ENCODE measurements around the gene COLGALT1.

The COLGALT1 gene

GRCh38 chr19:17624314-17624991 lies 69.0 kb downstream of the COLGALT1 start:
- no peak overlapping the region for H3K9ac ChIP-seq (ENCODE audit: insufficient read length, low read depth)
- H3K36me3 ChIP-seq (ENCODE audit: insufficient read depth, insufficient read length, low read length), result peaks cover 4% of the 10 kb centered on the region
- H3K27me3 ChIP-seq (ENCODE audit: insufficient read depth, insufficient read length), result no peaks in the 10 kb centered on the region
- peaks cover 11% of the 10 kb centered on the region; the same call in 1 of the 2 replicates for H3K9me3 ChIP-seq (ENCODE audit: insufficient read depth, low read length)
- H3K4me3 ChIP-seq (ENCODE audit: insufficient read length, low read depth), result no peak overlapping the region
- TF ChIP-seq ZNF274 (IDR thresholded peaks at IDR 0.05; ENCODE audit: low read depth, low read length) (no peak), SUZ12 (IDR thresholded peaks at IDR 0.05; ENCODE audit: extremely low read depth, insufficient read depth, insufficient read length) (no peak), YY1 (IDR thresholded peaks at IDR 0.05; ENCODE audit: insufficient read depth, insufficient read length) (no peak)
- H3K4me1 ChIP-seq (ENCODE audit: insufficient read depth, insufficient read length), result no peaks in the 10 kb centered on the region
- no peak for DNase-seq (ENCODE audit: low read depth, low spot score)

DNA sequence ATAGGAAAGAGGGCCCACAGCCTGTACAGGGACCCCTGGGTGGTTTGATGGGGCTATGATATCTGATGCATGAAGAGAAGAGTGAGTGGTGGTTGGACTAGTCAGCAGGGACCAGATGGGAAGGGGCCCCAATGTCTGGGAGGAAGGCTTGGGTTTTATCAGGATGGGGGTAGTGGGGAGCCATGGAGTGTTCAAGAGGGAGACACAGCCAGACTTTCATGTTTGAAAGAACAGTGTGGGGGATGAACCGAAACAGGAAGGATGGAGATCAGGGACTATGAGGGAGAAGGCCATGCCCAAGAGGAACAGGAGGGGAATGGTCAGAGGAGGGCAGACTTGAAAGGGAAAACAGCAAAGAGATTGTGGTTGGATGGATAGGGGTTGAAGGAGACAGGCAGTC lies 69.6 kb downstream of the COLGALT1 start:
- Histone ChIP-seq H3K9me3 (ENCODE audit: insufficient read depth, low read length) (peaks cover 11% of the 10 kb centered on the region; the same call in 1 of the 2 replicates), H3K36me3 (ENCODE audit: insufficient read depth, insufficient read length, low read length) (peaks cover 4% of the 10 kb centered on the region), H3K4me1 (ENCODE audit: insufficient read depth, insufficient read length) (no peaks in the 10 kb centered on the region), H3K27me3 (ENCODE audit: insufficient read depth, insufficient read length) (no peaks in the 10 kb centered on the region), H3K9ac (ENCODE audit: insufficient read length, low read depth) (no peak overlapping the region), H3K4me3 (ENCODE audit: insufficient read length, low read depth) (no peak overlapping the region)
- no peak for TF ChIP-seq SUZ12 (IDR thresholded peaks at IDR 0.05; ENCODE audit: extremely low read depth, insufficient read depth, insufficient read length)
- no peak for TF ChIP-seq ZNF274 (IDR thresholded peaks at IDR 0.05; ENCODE audit: low read depth, low read length)
- no peak for DNase-seq (ENCODE audit: low read depth, low spot score)

- H3K27me3 ChIP-seq (ENCODE audit: insufficient read depth, insufficient read length), result no peaks in the 10 kb centered on the region
- no peak overlapping the region for H3K9ac ChIP-seq (ENCODE audit: insufficient read length, low read depth)
- TF ChIP-seq SUZ12 (IDR thresholded peaks at IDR 0.05; ENCODE audit: extremely low read depth, insufficient read depth, insufficient read length), result no peak
- no peak for TF ChIP-seq ZNF274 (IDR thresholded peaks at IDR 0.05; ENCODE audit: low read depth, low read length)
- TF ChIP-seq YY1 (IDR thresholded peaks at IDR 0.05; ENCODE audit: insufficient read depth, insufficient read length), result no peak
- H3K4me1 ChIP-seq (ENCODE audit: insufficient read depth, insufficient read length), result no peaks in the 10 kb centered on the region
- H3K36me3 ChIP-seq (ENCODE audit: insufficient read depth, insufficient read length, low read length), result peaks cover 4% of the 10 kb centered on the region
- H3K4me3 ChIP-seq (ENCODE audit: insufficient read length, low read depth), result no peak overlapping the region
- no peak for DNase-seq (ENCODE audit: low read depth, low spot score)
- H3K9me3 ChIP-seq (ENCODE audit: insufficient read depth, low read length), result peaks cover 10% of the 10 kb centered on the region; the same call in 1 of the 2 replicates
Measured at GRCh38 chr19:17625980-17626379, 70.5 kb downstream of the COLGALT1 start.

- Histone ChIP-seq H3K4me1 (ENCODE audit: insufficient read depth, insufficient read length) (no peaks in the 10 kb centered on the region), H3K4me3 (ENCODE audit: insufficient read length, low read depth) (no peak overlapping the region), H3K9me3 (ENCODE audit: insufficient read depth, low read length) (peaks cover 5% of the 10 kb centered on the region; the same call in 1 of the 2 replicates), H3K36me3 (ENCODE audit: insufficient read depth, insufficient read length, low read length) (peaks cover 4% of the 10 kb centered on the region), H3K27me3 (ENCODE audit: insufficient read depth, insufficient read length) (no peaks in the 10 kb centered on the region), H3K9ac (ENCODE audit: insufficient read length, low read depth) (no peak overlapping the region)
- TF ChIP-seq SUZ12 (IDR thresholded peaks at IDR 0.05; ENCODE audit: extremely low read depth, insufficient read depth, insufficient read length) (no peak), YY1 (IDR thresholded peaks at IDR 0.05; ENCODE audit: insufficient read depth, insufficient read length) (no peak), ZNF274 (IDR thresholded peaks at IDR 0.05; ENCODE audit: low read depth, low read length) (no peak)
- no peak for DNase-seq (ENCODE audit: low read depth, low spot score)
Measured at GRCh38 chr19:17626456-17627015, 71.1 kb downstream of the COLGALT1 start.

GRCh38 chr19:17627161-17627560 lies 71.7 kb downstream of the COLGALT1 start:
- H3K27me3 ChIP-seq (ENCODE audit: insufficient read depth, insufficient read length), result no peaks in the 10 kb centered on the region
- no peak for TF ChIP-seq SUZ12 (IDR thresholded peaks at IDR 0.05; ENCODE audit: extremely low read depth, insufficient read depth, insufficient read length)
- no peak for TF ChIP-seq YY1 (IDR thresholded peaks at IDR 0.05; ENCODE audit: insufficient read depth, insufficient read length)
- peaks cover 4% of the 10 kb centered on the region for H3K36me3 ChIP-seq (ENCODE audit: insufficient read depth, insufficient read length, low read length)
- no peaks in the 10 kb centered on the region for H3K9me3 ChIP-seq (ENCODE audit: insufficient read depth, low read length)
- H3K9ac ChIP-seq (ENCODE audit: insufficient read length, low read depth), result no peak overlapping the region
- H3K4me1 ChIP-seq (ENCODE audit: insufficient read depth, insufficient read length), result no peaks in the 10 kb centered on the region
- DNase-seq (ENCODE audit: low read depth, low spot score), result no peak
- H3K4me3 ChIP-seq (ENCODE audit: insufficient read length, low read depth), result no peak overlapping the region

- no peaks in the 10 kb centered on the region for H3K9me3 ChIP-seq (ENCODE audit: insufficient read depth, low read length)
- no peak for TF ChIP-seq SUZ12 (IDR thresholded peaks at IDR 0.05; ENCODE audit: extremely low read depth, insufficient read depth, insufficient read length)
- no peak for TF ChIP-seq ZNF274 (IDR thresholded peaks at IDR 0.05; ENCODE audit: low read depth, low read length)
- TF ChIP-seq YY1 (IDR thresholded peaks at IDR 0.05; ENCODE audit: insufficient read depth, insufficient read length), result no peak
- no peaks in the 10 kb centered on the region for H3K27me3 ChIP-seq (ENCODE audit: insufficient read depth, insufficient read length)
- no peak overlapping the region for H3K9ac ChIP-seq (ENCODE audit: insufficient read length, low read depth)
- H3K4me3 ChIP-seq (ENCODE audit: insufficient read length, low read depth), result no peak overlapping the region
- H3K4me1 ChIP-seq (ENCODE audit: insufficient read depth, insufficient read length), result no peaks in the 10 kb centered on the region
- no peak for DNase-seq (ENCODE audit: low read depth, low spot score)
- H3K36me3 ChIP-seq (ENCODE audit: insufficient read depth, insufficient read length, low read length), result peaks cover 11% of the 10 kb centered on the region
Measured at GRCh38 chr19:17627921-17628320, 72.5 kb downstream of the COLGALT1 start.

GRCh38 chr19:17629760-17630159 lies 74.3 kb downstream of the COLGALT1 start:
- Histone ChIP-seq H3K9ac (ENCODE audit: insufficient read length, low read depth) (no peak overlapping the region), H3K4me1 (ENCODE audit: insufficient read depth, insufficient read length) (no peaks in the 10 kb centered on the region), H3K27me3 (ENCODE audit: insufficient read depth, insufficient read length) (no peaks in the 10 kb centered on the region), H3K36me3 (ENCODE audit: insufficient read depth, insufficient read length, low read length) (peaks cover 12% of the 10 kb centered on the region), H3K9me3 (ENCODE audit: insufficient read depth, low read length) (no peaks in the 10 kb centered on the region), H3K4me3 (ENCODE audit: insufficient read length, low read depth) (no peak overlapping the region)
- TF ChIP-seq ZNF274 (IDR thresholded peaks at IDR 0.05; ENCODE audit: low read depth, low read length) (no peak), YY1 (IDR thresholded peaks at IDR 0.05; ENCODE audit: insufficient read depth, insufficient read length) (no peak), SUZ12 (IDR thresholded peaks at IDR 0.05; ENCODE audit: extremely low read depth, insufficient read depth, insufficient read length) (no peak)
- no peak for DNase-seq (ENCODE audit: low read depth, low spot score)

Data from NT2/D1 (cell line).